A549 (cell line): ENCODE measurements around the gene INTS6. TPM values are rescaled to one million over a fixed set of nuclear protein-coding genes. Genes with fewer than 3 reads are reported as not detected.

Source experiments
- ATAC-seq, 2 experiments: fragments of 200-7000 bp in 1 of 2; fragments of >200 bp in 1 of 2; cut with Nextera tagmentation in 1 of 2; cut with Tn5 transposase in 1 of 2; 3 replicates each; pipeline versions ENCODE4 v1.8.0 to v1.9.1; 2018 to 2020; ENCODE audit warnings: mild to moderate bottlenecking in 1 of 2, moderate library complexity in 1 of 2
- CTCF ChIA-PET: fragments of 300-600 bp; sonication (Branson Sonifier 250); formaldehyde crosslinking; extraction: SDS; loops from one replicate; lab custom pipeline; 2021; ENCODE audit warnings: antibody characterized with exemption, inconsistent platforms; lab: Yijun Ruan, JAX
- POLR2A ChIA-PET: fragments of 350-600 bp; formaldehyde crosslinking; extraction: SDS; loops from one replicate; lab custom pipeline; 2021; ENCODE audit warnings: antibody characterized with exemption, inconsistent platforms; lab: Yijun Ruan, JAX
- DNase-seq, 2 experiments: peaks; one replicate each; pipeline versions ENCODE4 v3.0.0 to v3.0.0-alpha.2; 2011 to 2016; ENCODE audit warnings: low read depth in 1 of 2, low spot score in 1 of 2
- FAIRE-seq: peaks from 2 replicates; lab custom pipeline; 2011; peaks lifted over from hg19 to GRCh38; lab: Jason Lieb, UNC
- H3K27ac ChIP-seq, 2 experiments: fragments of >200 bp; sonication (Bioruptor Twin); formaldehyde crosslinking; 3 replicates each; pipeline ENCODE4 v1.5.1; 2016 to 2017
- H3K4me1 ChIP-seq: fragments of >200 bp; sonication (Bioruptor Twin); formaldehyde crosslinking; 3 replicates; pipeline ENCODE4 v1.6.1; 2016
- H3K4me2 ChIP-seq: fragments of >200 bp; sonication (Bioruptor Twin); formaldehyde crosslinking; 3 replicates; pipeline ENCODE4 v1.6.1; 2016
- H3K4me3 ChIP-seq: fragments of >200 bp; sonication (Bioruptor Twin); formaldehyde crosslinking; 3 replicates; pipeline ENCODE4 v1.5.1; 2016
- H3K9me3 ChIP-seq: fragments of >200 bp; sonication (Bioruptor Twin); formaldehyde crosslinking; 3 replicates; pipeline ENCODE4 v1.6.1; 2016
- CBX8 ChIP-seq: fragments of 200-600 bp; sonication (generic); IDR thresholded peaks from 2 replicates; pipeline ENCODE4 v1.6.1; 2016
- CHD2 ChIP-seq: fragments of 150-350 bp; IDR thresholded peaks from 2 replicates; pipeline ENCODE4 v1.6.1; 2014; ENCODE audit warnings: low read length; ENCODE audit not compliant: partially characterized antibody
- EHF ChIP-seq: fragments of 250-450 bp; sonication (Bioruptor Pico); IDR thresholded peaks from 2 replicates; pipeline ENCODE4 v1.5.0; 2020; ENCODE audit warnings: mild to moderate bottlenecking
- EHMT2 ChIP-seq: fragments of 200-600 bp; sonication (generic); IDR thresholded peaks from 2 replicates; pipeline ENCODE4 v1.6.1; 2016; ENCODE audit warnings: antibody characterized with exemption, low read depth, mild to moderate bottlenecking, moderate library complexity
- EP300 ChIP-seq, 2 experiments: fragments of >200 bp; sonication (Bioruptor Twin); formaldehyde crosslinking; IDR thresholded peaks; 2 replicates in 1 of 2; 3 replicates in 1 of 2; pipeline ENCODE4 v1.6.1; 2016 to 2017
- GATA3 ChIP-seq: IDR thresholded peaks from 2 replicates; pipeline ENCODE4 v1.6.1; 2012; ENCODE audit warnings: borderline replicate concordance
- HEYL ChIP-seq: fragments of 250-450 bp; sonication (Bioruptor Pico); IDR thresholded peaks from 2 replicates; pipeline ENCODE4 v1.8.0; 2021; ENCODE audit warnings: mild to moderate bottlenecking, moderate library complexity
- JUN ChIP-seq, 2 experiments: fragments of >200 bp; sonication (Bioruptor Twin); formaldehyde crosslinking; IDR thresholded peaks; 2 replicates in 1 of 2; 3 replicates in 1 of 2; pipeline ENCODE4 v1.6.1; 2016 to 2017
- JUNB ChIP-seq: fragments of >200 bp; sonication (Bioruptor Twin); formaldehyde crosslinking; IDR thresholded peaks from 2 replicates; pipeline ENCODE4 v1.6.1; 2016
- KDM5A ChIP-seq: fragments of 200-600 bp; sonication (generic); IDR thresholded peaks from 2 replicates; pipeline ENCODE4 v1.6.1; 2016; ENCODE audit warnings: antibody characterized with exemption, mild to moderate bottlenecking
- MAFK ChIP-seq: fragments of 450-650 bp; IDR thresholded peaks from 2 replicates; pipeline ENCODE4 v1.6.1; 2014; ENCODE audit not compliant: partially characterized antibody
- NFE2L2 ChIP-seq: fragments of 150-350 bp; conservative IDR thresholded peaks from 2 replicates; pipeline ENCODE4 v1.6.1; 2014; ENCODE audit warnings: low read length
- NPAS2 ChIP-seq: fragments of 250-450 bp; sonication (Bioruptor Pico); IDR thresholded peaks from 2 replicates; pipeline ENCODE4 v1.8.0; 2022; ENCODE audit warnings: mild to moderate bottlenecking, moderate library complexity, borderline replicate concordance
- NR3C1 ChIP-seq: fragments of >200 bp; sonication (Bioruptor Twin); formaldehyde crosslinking; IDR thresholded peaks from 3 replicates; pipeline ENCODE4 v1.6.1; 2017
- PHF8 ChIP-seq: fragments of 200-600 bp; sonication (generic); IDR thresholded peaks from 2 replicates; pipeline ENCODE4 v1.6.1; 2016; ENCODE audit warnings: low read depth, mild to moderate bottlenecking, antibody characterized with exemption, moderate library complexity, borderline replicate concordance
- POLR2A ChIP-seq: IDR thresholded peaks from 2 replicates; pipeline ENCODE4 v1.6.1; 2012; ENCODE audit warnings: mild to moderate bottlenecking, low read length
- RAD21 ChIP-seq, 2 experiments: fragments of >200 bp in 1 of 2; sonication (Bioruptor Twin) in 1 of 2; formaldehyde crosslinking in 1 of 2; IDR thresholded peaks in 1 of 2; conservative IDR thresholded peaks in 1 of 2; 2 replicates in 1 of 2; 3 replicates in 1 of 2; pipeline ENCODE4 v1.6.1; 2012 to 2018; ENCODE audit warnings: inconsistent platforms in 1 of 2
- RARB ChIP-seq: fragments of 250-450 bp; sonication (Bioruptor Pico); IDR thresholded peaks from 2 replicates; pipeline ENCODE4 v1.8.0; 2021; ENCODE audit warnings: mild to moderate bottlenecking, moderate library complexity
- REST ChIP-seq: fragments of 200-600 bp; sonication (generic); IDR thresholded peaks from 2 replicates; pipeline ENCODE4 v1.6.1; 2016; ENCODE audit warnings: antibody characterized with exemption, mild to moderate bottlenecking, moderate library complexity
- RFX5 ChIP-seq: fragments of 450-650 bp; IDR thresholded peaks from 2 replicates; pipeline ENCODE4 v1.7.1; 2014; ENCODE audit warnings: antibody characterized with exemption, mild to moderate bottlenecking, moderate library complexity
- TFCP2L1 ChIP-seq: fragments of 250-450 bp; sonication (Bioruptor Pico); IDR thresholded peaks from 2 replicates; pipeline ENCODE4 v1.5.0; 2021; ENCODE audit warnings: mild to moderate bottlenecking
- USF2 ChIP-seq: fragments of 450-650 bp; IDR thresholded peaks from 2 replicates; pipeline ENCODE4 v1.6.1; 2014; ENCODE audit warnings: antibody characterized with exemption
- ZC3H11A ChIP-seq: fragments of 450-650 bp; IDR thresholded peaks from 2 replicates; pipeline ENCODE4 v1.6.1; 2014; ENCODE audit warnings: antibody characterized with exemption, mild to moderate bottlenecking
- ZFP36 ChIP-seq: fragments of 450-650 bp; IDR thresholded peaks from 2 replicates; pipeline ENCODE4 v1.6.1; 2014; ENCODE audit warnings: borderline replicate concordance; ENCODE audit not compliant: partially characterized antibody
- ZSCAN20 ChIP-seq: fragments of 250-450 bp; sonication (Bioruptor Pico); IDR thresholded peaks from 2 replicates; pipeline ENCODE4 v1.8.0; 2022; ENCODE audit warnings: mild to moderate bottlenecking, moderate library complexity
- WGBS: methylation state at CpG from one replicate; pipeline ENCODE4 v1.1.6; 2017; ENCODE audit errors: missing lambda C conversion rate; 5-methylcytosine and 5-hydroxymethylcytosine counted together
- polyA plus RNA-seq, 4 experiments: library from polyadenylated mRNA; depleted of rRNA in 3 of 4; stranded (reverse); fragments of >200 nt; fragmentation: RNase III in 1 of 4; extraction: RNeasy Plus Mini Kit Qiagen cat#74134 plus additional on column Dnase treatment in 1 of 4; gene quantifications; 2 replicates in 3 of 4; 3 replicates in 1 of 4; pipeline ENCODE4 v1.2.3, GENCODE V29; 2011 to 2017
- TF ChIP-seq, protein P1 (sequence below): IDR thresholded peaks from 2 replicates; pipeline ENCODE4 v1.6.1; 2012; ENCODE audit warnings: low read depth, borderline replicate concordance
- TF ChIP-seq, protein P2 (sequence below): fragments of >200 bp; sonication (Bioruptor Twin); formaldehyde crosslinking; IDR thresholded peaks from 3 replicates; pipeline ENCODE4 v1.6.1; 2016
- TF ChIP-seq, protein P3 (sequence below): fragments of >200 bp; sonication (Bioruptor Twin); formaldehyde crosslinking; IDR thresholded peaks from 2 replicates; pipeline ENCODE4 v1.6.1; 2016

Gene INTS6
- polyA plus RNA-seq, 2 of the 4 experiments (the other 2 are of a cell fraction), result 11.5 to 37.1 TPM

GRCh38 chr13:51477149-51477548 lies 24.3 kb upstream of the INTS6 start:
- DNase-seq (no peak), ATAC-seq (no peak)
- Histone ChIP-seq H3K9me3 (no peaks in the 10 kb centered on the region), H3K4me3 (no peak overlapping the region)
- CTCF ChIA-PET, result interaction anchor here (1.5 kb wide), 1 partner anchor 11 kb away, joined by 5 read pairs; no protein-coding TSS in a partner anchor
- TF ChIP-seq ZFP36 (no peak), NFE2L2 (no peak), CBX8 (no peak), EP300 (IDR thresholded peaks at IDR 0.05) (no peak), JUNB (no peak), JUN (IDR thresholded peaks at IDR 0.05) (no peak), NPAS2 (CRISPR knock-in tag) (no peak), ZC3H11A (no peak), RFX5 (no peak), KDM5A (no peak), PHF8 (no peak), ZSCAN20 (CRISPR knock-in tag) (no peak), CHD2 (no peak), REST (no peak), MAFK (no peak)
- TF ChIP-seq, protein P1, sequence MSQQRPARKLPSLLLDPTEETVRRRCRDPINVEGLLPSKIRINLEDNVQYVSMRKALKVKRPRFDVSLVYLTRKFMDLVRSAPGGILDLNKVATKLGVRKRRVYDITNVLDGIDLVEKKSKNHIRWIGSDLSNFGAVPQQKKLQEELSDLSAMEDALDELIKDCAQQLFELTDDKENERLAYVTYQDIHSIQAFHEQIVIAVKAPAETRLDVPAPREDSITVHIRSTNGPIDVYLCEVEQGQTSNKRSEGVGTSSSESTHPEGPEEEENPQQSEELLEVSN, result no peak
- TF ChIP-seq, all 56 proteins: peak for 0
- no peak overlapping the region for H3K27ac ChIP-seq
- POLR2A ChIA-PET, result interaction anchor here (2.0 kb wide), 1 partner anchor 24 kb away, joined by 13 read pairs; the partner anchor contains the start of gene INTS6
- peaks cover 27% of the 10 kb centered on the region for H3K4me1 ChIP-seq
- FAIRE-seq, result no peak
- WGBS, result 73% methylated on average over 3 of the region's 3 CpGs
- no peak overlapping the region; the same call in 2 of the 3 replicates for H3K4me2 ChIP-seq

- Histone ChIP-seq H3K27ac (0 out of 6 replicates have a peak overlapping the region, but pooled peaks of 1 of the 2 experiments have one; percentile 33), H3K4me1 (peaks cover 27% of the 10 kb centered on the region), H3K4me2 (peak overlapping the region; percentile 40; the same call in 2 of the 3 replicates), H3K4me3 (no peak overlapping the region), H3K9me3 (no peaks in the 10 kb centered on the region)
- no peak for DNase-seq
- CTCF ChIA-PET, result interaction anchor here (1.5 kb wide), 1 partner anchor 10 kb away, joined by 5 read pairs; no protein-coding TSS in a partner anchor
- 52% methylated on average over 2 of the region's 2 CpGs for WGBS
- ATAC-seq, result no peak
- FAIRE-seq, result no peak
- POLR2A ChIA-PET, result interaction anchor here (2.0 kb wide), 1 partner anchor 23 kb away, joined by 13 read pairs; the partner anchor contains the start of gene INTS6
- TF ChIP-seq RFX5, result no peak
- no peak for TF ChIP-seq NR3C1
- no peak for TF ChIP-seq POLR2A
- no peak for TF ChIP-seq CHD2
- TF ChIP-seq, protein P2, sequence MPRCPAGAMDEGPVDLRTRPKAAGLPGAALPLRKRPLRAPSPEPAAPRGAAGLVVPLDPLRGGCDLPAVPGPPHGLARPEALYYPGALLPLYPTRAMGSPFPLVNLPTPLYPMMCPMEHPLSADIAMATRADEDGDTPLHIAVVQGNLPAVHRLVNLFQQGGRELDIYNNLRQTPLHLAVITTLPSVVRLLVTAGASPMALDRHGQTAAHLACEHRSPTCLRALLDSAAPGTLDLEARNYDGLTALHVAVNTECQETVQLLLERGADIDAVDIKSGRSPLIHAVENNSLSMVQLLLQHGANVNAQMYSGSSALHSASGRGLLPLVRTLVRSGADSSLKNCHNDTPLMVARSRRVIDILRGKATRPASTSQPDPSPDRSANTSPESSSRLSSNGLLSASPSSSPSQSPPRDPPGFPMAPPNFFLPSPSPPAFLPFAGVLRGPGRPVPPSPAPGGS, result no peak
- no peak for TF ChIP-seq NFE2L2
- TF ChIP-seq MAFK, result no peak
- TF ChIP-seq JUN (IDR thresholded peaks at IDR 0.05), result no peak
- TF ChIP-seq USF2, result no peak
- TF ChIP-seq RARB (CRISPR knock-in tag), result no peak
- TF ChIP-seq EHF (CRISPR knock-in tag), result no peak
- TF ChIP-seq, protein P3, sequence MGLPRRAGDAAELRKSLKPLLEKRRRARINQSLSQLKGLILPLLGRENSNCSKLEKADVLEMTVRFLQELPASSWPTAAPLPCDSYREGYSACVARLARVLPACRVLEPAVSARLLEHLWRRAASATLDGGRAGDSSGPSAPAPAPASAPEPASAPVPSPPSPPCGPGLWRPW, result no peak
- no peak for TF ChIP-seq EHMT2
- TF ChIP-seq, protein P1, result no peak
- TF ChIP-seq RAD21 (conservative IDR thresholded peaks at IDR 0.05 in 1 of 2, IDR thresholded peaks at IDR 0.05 in 1 of 2), result no peak
- no peak for TF ChIP-seq TFCP2L1 (CRISPR knock-in tag)
- TF ChIP-seq HEYL (CRISPR knock-in tag), result no peak
- no peak for TF ChIP-seq GATA3
Measured at GRCh38 chr13:51475727-51476501, 23.1 kb upstream of the INTS6 start.
